Liver (tissue), 9 donors: ENCODE results near the gene ARHGDIB. TPM values are rescaled to one million over a fixed set of nuclear protein-coding genes. Genes with fewer than 3 reads are reported as not detected.

Experiments
- DNase-seq: peaks from one replicate; pipeline ENCODE4 v3.0.0-alpha.2; 2017; ENCODE audit warnings: low spot score
- H3K27ac ChIP-seq, 2 donors: one replicate each; pipeline ENCODE4 v1.7.0; 2013; ENCODE audit warnings: inconsistent platforms in 2 of 2, low read length in 2 of 2, control low read depth in 1 of 2, low read depth in 1 of 2, mild to moderate bottlenecking in 1 of 2
- H3K27me3 ChIP-seq, 4 donors: one replicate each; pipeline versions ENCODE4 v1.6.1 to v1.7.0; 2013; ENCODE audit warnings: low read length in 3 of 4, inconsistent platforms in 1 of 4, mild to moderate bottlenecking in 1 of 4, moderate library complexity in 1 of 4; ENCODE audit not compliant: control insufficient read depth in 4 of 4, insufficient read depth in 4 of 4
- H3K36me3 ChIP-seq, 4 donors: one replicate each; pipeline versions ENCODE4 v1.6.1 to v1.7.0; 2013; ENCODE audit warnings: low read length in 3 of 4, mild to moderate bottlenecking in 3 of 4, low read depth in 1 of 4, moderate library complexity in 1 of 4; ENCODE audit not compliant: control insufficient read depth in 4 of 4, insufficient read depth in 3 of 4
- H3K4me1 ChIP-seq, 4 donors: one replicate each; pipeline versions ENCODE4 v1.6.1 to v1.7.0; 2013; ENCODE audit warnings: low read length in 3 of 4, mild to moderate bottlenecking in 3 of 4, moderate library complexity in 1 of 4; ENCODE audit not compliant: control insufficient read depth in 4 of 4, insufficient read depth in 4 of 4
- H3K4me3 ChIP-seq, 3 donors: one replicate each; pipeline versions ENCODE4 v1.6.1 to v1.7.0; 2013; ENCODE audit warnings: low read length in 3 of 3, control low read depth in 1 of 3, low read depth in 1 of 3, mild to moderate bottlenecking in 1 of 3
- H3K9ac ChIP-seq, 2 donors: one replicate each; pipeline ENCODE4 v1.7.0; 2013; ENCODE audit warnings: low read length in 2 of 2, mild to moderate bottlenecking in 2 of 2, moderate library complexity in 2 of 2, control low read depth in 1 of 2, low read depth in 1 of 2
- H3K9me3 ChIP-seq, 4 donors: one replicate each; pipeline versions ENCODE4 v1.6.1 to v1.7.0; 2013; ENCODE audit warnings: low read length in 3 of 4; ENCODE audit not compliant: control insufficient read depth in 4 of 4
- ATF3 ChIP-seq: IDR thresholded peaks from 2 replicates; pipeline ENCODE4 v1.6.1; 2016; ENCODE audit warnings: antibody characterized with exemption
- CTCF ChIP-seq: fragments of 150-350 bp; IDR thresholded peaks from 2 replicates; pipeline ENCODE4 v1.5.1; 2017; ENCODE audit warnings: improper control_type of control experiment, low read depth, low read length; ENCODE audit not compliant: missing input control
- EGR1 ChIP-seq, 2 donors: IDR thresholded peaks; 2 replicates each; pipeline ENCODE4 v1.6.1; 2016 to 2018; ENCODE audit warnings: antibody characterized with exemption in 2 of 2, low read depth in 2 of 2
- FOXA1 ChIP-seq: IDR thresholded peaks from 2 replicates; pipeline ENCODE4 v1.6.1; 2016; ENCODE audit warnings: antibody characterized with exemption
- HNF4A ChIP-seq, 2 donors: conservative IDR thresholded peaks; 2 replicates each; pipeline ENCODE4 v1.6.1; 2016; ENCODE audit warnings: antibody characterized with exemption in 2 of 2, mild to moderate bottlenecking in 2 of 2
- HNF4G ChIP-seq: IDR thresholded peaks from 2 replicates; pipeline ENCODE4 v1.6.1; 2016; ENCODE audit warnings: antibody characterized with exemption
- JUND ChIP-seq, 2 donors: IDR thresholded peaks; 2 replicates each; pipeline ENCODE4 v1.6.1; 2016; ENCODE audit warnings: antibody characterized with exemption in 2 of 2
- NR2F2 ChIP-seq: IDR thresholded peaks from 2 replicates; pipeline ENCODE4 v1.6.1; 2016; ENCODE audit warnings: antibody characterized with exemption
- RAD21 ChIP-seq, 2 donors: IDR thresholded peaks; 2 replicates each; pipeline ENCODE4 v1.6.1; 2016; ENCODE audit warnings: antibody characterized with exemption in 2 of 2, mild to moderate bottlenecking in 2 of 2
- RXRA ChIP-seq, 2 donors: IDR thresholded peaks; 2 replicates each; pipeline ENCODE4 v1.6.1; 2017 to 2018; ENCODE audit warnings: antibody characterized with exemption in 2 of 2, mild to moderate bottlenecking in 1 of 2
- SP1 ChIP-seq: IDR thresholded peaks from 2 replicates; pipeline ENCODE4 v1.6.1; 2018; ENCODE audit warnings: antibody characterized with exemption, mild to moderate bottlenecking
- TAF1 ChIP-seq: conservative IDR thresholded peaks from 2 replicates; pipeline ENCODE4 v1.6.1; 2016; ENCODE audit warnings: antibody characterized with exemption, mild to moderate bottlenecking
- YY1 ChIP-seq: IDR thresholded peaks from 2 replicates; pipeline ENCODE4 v1.6.1; 2016; ENCODE audit warnings: antibody characterized with exemption, mild to moderate bottlenecking
- WGBS: extraction: QIAGEN DNeasy Blood & Tissue Kit; methylation state at CpG from one replicate; pipeline ENCODE4 v1.1.7; 2013; 5-methylcytosine and 5-hydroxymethylcytosine counted together
- polyA plus RNA-seq, 2 donors: library from polyadenylated mRNA; stranded (reverse) in 1 of 2; unstranded in 1 of 2; fragments of 200-250 nt in 1 of 2; fragments of >200 nt in 1 of 2; fragmentation: Nextera tagmentation in 1 of 2; extraction: Ambion mirVana in 1 of 2; gene quantifications; one replicate each; pipeline versions ENCODE4 v1.2.1 to v1.2.3, GENCODE V29; 2013 to 2015
- total RNA-seq, 2 donors: library from RNA; depleted of rRNA; stranded (reverse); fragments of >200 nt; gene quantifications; one replicate each; pipeline ENCODE4 v1.2.3, GENCODE V29; 2014
- TF ChIP-seq, protein P1 (sequence below): IDR thresholded peaks from 2 replicates; pipeline ENCODE4 v1.6.1; 2016; ENCODE audit warnings: antibody characterized with exemption, mild to moderate bottlenecking
- TF ChIP-seq, protein P2 (sequence below): IDR thresholded peaks from 2 replicates; pipeline ENCODE4 v1.6.1; 2016; ENCODE audit warnings: antibody characterized with exemption
- donor health status: healthy.
- donor health status: healthy.
- donor health status: healthy.
- donor health status: healthy.
- donor health status: healthy.

Gene ARHGDIB
- total and polyA plus RNA-seq, 4 donors, result 36.3 to 66.9 (median 47.5) TPM

DNA sequence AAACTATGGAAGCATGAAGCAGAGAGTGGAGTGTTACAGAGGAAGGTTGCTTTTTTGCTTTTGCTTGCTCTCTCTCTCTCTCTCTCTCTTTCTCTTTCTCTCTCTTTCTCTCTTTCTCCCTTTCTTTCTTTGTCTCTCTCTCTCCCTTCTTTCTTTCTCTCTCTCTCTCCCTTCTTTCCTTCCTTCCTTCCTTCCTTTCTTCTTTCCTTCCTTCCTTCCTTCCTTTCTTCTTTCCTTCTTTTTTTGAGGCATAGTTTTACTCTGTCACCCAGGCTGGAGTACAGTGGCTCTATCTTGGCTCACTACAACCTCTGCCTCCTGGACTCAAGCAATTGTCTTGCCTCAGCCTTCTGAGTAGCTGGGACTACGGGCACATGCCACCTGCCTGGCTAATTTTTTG is 7.6 kb downstream of the ARHGDIB start:
- TF ChIP-seq FOXA1, result no peak
- TF ChIP-seq, protein P1, sequence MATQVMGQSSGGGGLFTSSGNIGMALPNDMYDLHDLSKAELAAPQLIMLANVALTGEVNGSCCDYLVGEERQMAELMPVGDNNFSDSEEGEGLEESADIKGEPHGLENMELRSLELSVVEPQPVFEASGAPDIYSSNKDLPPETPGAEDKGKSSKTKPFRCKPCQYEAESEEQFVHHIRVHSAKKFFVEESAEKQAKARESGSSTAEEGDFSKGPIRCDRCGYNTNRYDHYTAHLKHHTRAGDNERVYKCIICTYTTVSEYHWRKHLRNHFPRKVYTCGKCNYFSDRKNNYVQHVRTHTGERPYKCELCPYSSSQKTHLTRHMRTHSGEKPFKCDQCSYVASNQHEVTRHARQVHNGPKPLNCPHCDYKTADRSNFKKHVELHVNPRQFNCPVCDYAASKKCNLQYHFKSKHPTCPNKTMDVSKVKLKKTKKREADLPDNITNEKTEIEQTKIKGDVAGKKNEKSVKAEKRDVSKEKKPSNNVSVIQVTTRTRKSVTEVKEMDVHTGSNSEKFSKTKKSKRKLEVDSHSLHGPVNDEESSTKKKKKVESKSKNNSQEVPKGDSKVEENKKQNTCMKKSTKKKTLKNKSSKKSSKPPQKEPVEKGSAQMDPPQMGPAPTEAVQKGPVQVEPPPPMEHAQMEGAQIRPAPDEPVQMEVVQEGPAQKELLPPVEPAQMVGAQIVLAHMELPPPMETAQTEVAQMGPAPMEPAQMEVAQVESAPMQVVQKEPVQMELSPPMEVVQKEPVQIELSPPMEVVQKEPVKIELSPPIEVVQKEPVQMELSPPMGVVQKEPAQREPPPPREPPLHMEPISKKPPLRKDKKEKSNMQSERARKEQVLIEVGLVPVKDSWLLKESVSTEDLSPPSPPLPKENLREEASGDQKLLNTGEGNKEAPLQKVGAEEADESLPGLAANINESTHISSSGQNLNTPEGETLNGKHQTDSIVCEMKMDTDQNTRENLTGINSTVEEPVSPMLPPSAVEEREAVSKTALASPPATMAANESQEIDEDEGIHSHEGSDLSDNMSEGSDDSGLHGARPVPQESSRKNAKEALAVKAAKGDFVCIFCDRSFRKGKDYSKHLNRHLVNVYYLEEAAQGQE, result no peak
- TF ChIP-seq RXRA (IDR thresholded peaks at IDR 0.05), result no peak
- TF ChIP-seq NR2F2, result no peak
- TF ChIP-seq CTCF, result no peak
- no peak for TF ChIP-seq RAD21 (IDR thresholded peaks at IDR 0.05)
- Histone ChIP-seq H3K4me1 (peaks cover 0 to 8% (median 3%) of the 10 kb centered on the region in 4 donors), H3K9ac (peak overlapping the region in 1 of 2 donors; percentile 19), H3K27me3 (no peaks in the 10 kb centered on the region), H3K27ac (peak overlapping the region; percentile 38 to 71), H3K36me3 (no peaks in the 10 kb centered on the region), H3K4me3 (no peak overlapping the region), H3K9me3 (no peaks in the 10 kb centered on the region)
- WGBS, result 85% methylated on average over 1 of the region's 1 CpG
- no peak for DNase-seq

DNA sequence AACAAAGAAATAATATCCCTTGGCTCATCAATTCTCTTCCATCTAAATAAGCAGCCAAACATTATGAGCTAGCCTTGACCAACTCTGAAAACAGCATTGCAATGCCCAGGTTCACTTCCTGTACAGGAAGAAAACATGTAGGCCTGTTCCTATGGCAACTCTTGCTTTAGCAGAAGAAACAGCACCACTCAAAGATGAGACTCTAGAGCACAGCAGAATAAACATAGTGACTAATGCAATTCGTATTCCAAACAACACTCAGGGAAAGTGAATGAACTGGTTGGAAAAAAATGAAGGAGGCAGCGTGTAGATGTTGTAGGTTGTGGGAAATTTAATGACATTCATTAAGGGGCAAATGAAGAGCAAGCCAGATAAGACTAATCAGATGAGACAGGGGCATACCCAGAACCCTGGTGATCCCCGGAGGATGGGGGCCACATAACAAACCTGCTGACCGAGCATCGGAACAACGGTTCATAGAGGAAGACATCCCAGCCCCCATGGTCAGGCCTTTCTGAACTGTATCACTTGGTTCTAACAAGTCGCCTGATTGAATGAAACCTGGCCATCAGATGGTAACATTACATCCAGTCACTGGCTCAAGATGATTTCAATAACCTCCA is 9.0 kb downstream of the ARHGDIB start:
- H3K9ac ChIP-seq, result no peak overlapping the region
- H3K9me3 ChIP-seq, result no peaks in the 10 kb centered on the region
- no peaks in the 10 kb centered on the region for H3K27me3 ChIP-seq
- 62% methylated on average over 7 of the region's 7 CpGs for WGBS
- peak overlapping the region; percentile 71 to 78 for H3K27ac ChIP-seq
- peaks cover 0 to 3% (median 2%) of the 10 kb centered on the region in 4 donors for H3K36me3 ChIP-seq
- no peak for DNase-seq
- H3K4me1 ChIP-seq, result peaks cover 0 to 8% (median 3%) of the 10 kb centered on the region in 4 donors
- no peak overlapping the region for H3K4me3 ChIP-seq
- no peak for TF ChIP-seq YY1
- peak; percentile 27 for TF ChIP-seq SP1
- TF ChIP-seq NR2F2, result no peak
- no peak for TF ChIP-seq HNF4A (conservative IDR thresholded peaks at IDR 0.05)

GRCh38 chr12:14951851-14952250 is 9.6 kb downstream of the ARHGDIB start:
- 72% methylated on average over 1 of the region's 1 CpG for WGBS
- Histone ChIP-seq H3K27ac (peak overlapping the region; percentile 71 to 78), H3K27me3 (no peaks in the 10 kb centered on the region), H3K4me3 (no peak overlapping the region), H3K9me3 (no peaks in the 10 kb centered on the region), H3K4me1 (peaks cover 0 to 8% (median 3%) of the 10 kb centered on the region in 4 donors), H3K9ac (no peak overlapping the region), H3K36me3 (peaks cover 0 to 5% (median 3%) of the 10 kb centered on the region in 4 donors)
- DNase-seq, result no peak
- no peak for TF ChIP-seq HNF4A (conservative IDR thresholded peaks at IDR 0.05)
- no peak for TF ChIP-seq JUND (IDR thresholded peaks at IDR 0.05)
- TF ChIP-seq, protein P2, sequence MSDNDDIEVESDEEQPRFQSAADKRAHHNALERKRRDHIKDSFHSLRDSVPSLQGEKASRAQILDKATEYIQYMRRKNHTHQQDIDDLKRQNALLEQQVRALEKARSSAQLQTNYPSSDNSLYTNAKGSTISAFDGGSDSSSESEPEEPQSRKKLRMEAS, result no peak
- TF ChIP-seq HNF4G, result no peak
- no peak for TF ChIP-seq TAF1
- no peak for TF ChIP-seq ATF3
- TF ChIP-seq SP1, result no peak
- TF ChIP-seq RXRA (IDR thresholded peaks at IDR 0.05), result no peak
- no peak for TF ChIP-seq CTCF
- no peak for TF ChIP-seq NR2F2
- TF ChIP-seq RAD21 (IDR thresholded peaks at IDR 0.05), result no peak
- no peak for TF ChIP-seq EGR1 (IDR thresholded peaks at IDR 0.05; ENCODE audit: low read depth in 2 of 2)
- TF ChIP-seq, protein P1, result no peak
